ENCODE results near the gene THOC6. TPM values are rescaled to one million over a fixed set of nuclear protein-coding genes. Genes with fewer than 3 reads are reported as not detected.

Gene THOC6
- total RNA-seq, 1 donor from 2014 or later = 22.6 TPM

DNA sequence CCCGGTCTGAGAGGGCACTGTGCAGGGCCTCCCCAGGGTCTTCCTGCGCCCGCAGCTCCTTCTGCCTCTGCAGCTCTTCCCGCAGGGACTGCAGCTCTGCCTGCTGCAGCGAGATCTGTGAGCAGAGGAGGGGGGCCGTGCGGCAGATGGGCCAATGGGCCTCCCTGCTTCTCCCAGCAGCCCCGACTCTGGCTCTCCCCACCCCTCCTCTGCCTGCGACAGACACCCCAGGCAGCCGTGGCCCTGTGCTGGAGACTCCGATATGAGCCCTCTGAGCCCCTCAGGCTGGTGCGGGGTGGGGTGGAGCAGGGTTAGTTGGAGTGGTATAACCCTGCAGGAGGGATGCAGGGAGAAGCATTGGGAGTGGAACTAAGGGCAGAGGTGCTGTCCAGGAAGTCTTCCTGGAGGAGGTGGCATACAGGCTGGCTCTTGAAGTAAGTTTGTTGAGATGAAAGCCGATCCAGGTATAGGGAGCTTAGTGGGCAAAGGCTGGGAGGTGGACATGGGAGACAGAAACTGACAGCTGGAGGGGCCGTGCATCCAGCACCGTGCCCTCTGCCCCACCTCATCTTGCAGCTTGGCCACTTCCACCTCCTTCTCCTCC, 5.0 kb downstream of the THOC6 start:
- Histone ChIP-seq H3K36me3 (peaks cover 0 to 3% of the 10 kb centered on the region in 2 donors), H3K4me1 (peaks cover 33% of the 10 kb centered on the region), H3K4me3 (no peak overlapping the region), H3K9me3 (no peaks in the 10 kb centered on the region), H3K27ac (no peak overlapping the region), H3K27me3 (peaks cover 6% of the 10 kb centered on the region)
- intact Hi-C loops (cut with DNase I) = no loop called here
- DNase-seq (ENCODE audit: extremely low spot score in 2 of 2) = no peak
- TF ChIP-seq, protein P1, sequence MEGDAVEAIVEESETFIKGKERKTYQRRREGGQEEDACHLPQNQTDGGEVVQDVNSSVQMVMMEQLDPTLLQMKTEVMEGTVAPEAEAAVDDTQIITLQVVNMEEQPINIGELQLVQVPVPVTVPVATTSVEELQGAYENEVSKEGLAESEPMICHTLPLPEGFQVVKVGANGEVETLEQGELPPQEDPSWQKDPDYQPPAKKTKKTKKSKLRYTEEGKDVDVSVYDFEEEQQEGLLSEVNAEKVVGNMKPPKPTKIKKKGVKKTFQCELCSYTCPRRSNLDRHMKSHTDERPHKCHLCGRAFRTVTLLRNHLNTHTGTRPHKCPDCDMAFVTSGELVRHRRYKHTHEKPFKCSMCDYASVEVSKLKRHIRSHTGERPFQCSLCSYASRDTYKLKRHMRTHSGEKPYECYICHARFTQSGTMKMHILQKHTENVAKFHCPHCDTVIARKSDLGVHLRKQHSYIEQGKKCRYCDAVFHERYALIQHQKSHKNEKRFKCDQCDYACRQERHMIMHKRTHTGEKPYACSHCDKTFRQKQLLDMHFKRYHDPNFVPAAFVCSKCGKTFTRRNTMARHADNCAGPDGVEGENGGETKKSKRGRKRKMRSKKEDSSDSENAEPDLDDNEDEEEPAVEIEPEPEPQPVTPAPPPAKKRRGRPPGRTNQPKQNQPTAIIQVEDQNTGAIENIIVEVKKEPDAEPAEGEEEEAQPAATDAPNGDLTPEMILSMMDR (IDR thresholded peaks at IDR 0.05) = no peak
- no peak for TF ChIP-seq POLR2A (IDR thresholded peaks at IDR 0.05)
- no peak for TF ChIP-seq POLR2AphosphoS5 (IDR thresholded peaks at IDR 0.05; ENCODE audit: insufficient read depth in 1 of 2, low read depth in 1 of 2)

DNA sequence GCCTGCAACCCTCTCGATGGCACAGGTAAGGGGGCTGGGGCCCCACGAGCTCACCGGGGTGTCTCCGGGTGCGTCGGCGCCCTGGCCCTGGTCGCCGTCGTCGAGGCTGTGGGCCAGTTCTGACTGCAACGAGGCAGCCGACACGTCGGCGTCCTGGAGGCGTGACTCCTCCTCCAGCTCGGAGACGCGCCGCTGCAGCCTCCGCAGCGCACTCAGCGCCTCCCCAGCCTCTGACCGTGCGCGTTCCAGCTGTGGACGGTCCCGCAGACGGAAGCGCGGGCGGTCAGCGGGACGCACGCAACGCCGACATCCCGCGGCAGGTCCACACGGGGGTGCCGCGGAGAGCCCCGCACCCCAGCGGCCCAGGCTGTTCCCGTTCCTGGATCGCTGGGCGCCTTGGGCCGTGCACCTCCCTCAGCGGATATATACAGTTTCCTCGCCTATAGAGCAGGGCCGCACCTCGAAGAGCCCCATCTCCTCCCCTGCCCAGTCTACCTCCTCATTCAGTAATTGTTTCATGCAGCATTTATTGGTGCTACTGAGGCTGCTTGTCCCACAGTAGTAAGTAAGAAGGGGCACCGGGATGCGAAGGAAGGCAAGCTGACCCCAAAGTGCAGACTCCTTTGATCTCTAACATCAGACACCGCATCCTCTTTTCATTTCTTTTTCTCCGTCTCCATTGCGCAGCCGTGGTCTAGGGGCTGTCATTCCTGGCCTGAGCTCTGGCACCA, 5.8 kb downstream of the THOC6 start:
- TF ChIP-seq POLR2A (IDR thresholded peaks at IDR 0.05) = no peak
- no peak for TF ChIP-seq POLR2AphosphoS5 (IDR thresholded peaks at IDR 0.05; ENCODE audit: insufficient read depth in 1 of 2, low read depth in 1 of 2)
- TF ChIP-seq, protein P1 (IDR thresholded peaks at IDR 0.05) = no peak
- H3K9me3 ChIP-seq = no peaks in the 10 kb centered on the region
- intact Hi-C loops (cut with DNase I) = no loop called here
- peaks cover 6% of the 10 kb centered on the region for H3K27me3 ChIP-seq
- peaks cover 30% of the 10 kb centered on the region for H3K4me1 ChIP-seq
- peaks cover 0 to 3% of the 10 kb centered on the region in 2 donors for H3K36me3 ChIP-seq
- no peak overlapping the region for H3K4me3 ChIP-seq
- no peak overlapping the region for H3K27ac ChIP-seq
- DNase-seq (ENCODE audit: extremely low spot score in 2 of 2) = no peak

DNA sequence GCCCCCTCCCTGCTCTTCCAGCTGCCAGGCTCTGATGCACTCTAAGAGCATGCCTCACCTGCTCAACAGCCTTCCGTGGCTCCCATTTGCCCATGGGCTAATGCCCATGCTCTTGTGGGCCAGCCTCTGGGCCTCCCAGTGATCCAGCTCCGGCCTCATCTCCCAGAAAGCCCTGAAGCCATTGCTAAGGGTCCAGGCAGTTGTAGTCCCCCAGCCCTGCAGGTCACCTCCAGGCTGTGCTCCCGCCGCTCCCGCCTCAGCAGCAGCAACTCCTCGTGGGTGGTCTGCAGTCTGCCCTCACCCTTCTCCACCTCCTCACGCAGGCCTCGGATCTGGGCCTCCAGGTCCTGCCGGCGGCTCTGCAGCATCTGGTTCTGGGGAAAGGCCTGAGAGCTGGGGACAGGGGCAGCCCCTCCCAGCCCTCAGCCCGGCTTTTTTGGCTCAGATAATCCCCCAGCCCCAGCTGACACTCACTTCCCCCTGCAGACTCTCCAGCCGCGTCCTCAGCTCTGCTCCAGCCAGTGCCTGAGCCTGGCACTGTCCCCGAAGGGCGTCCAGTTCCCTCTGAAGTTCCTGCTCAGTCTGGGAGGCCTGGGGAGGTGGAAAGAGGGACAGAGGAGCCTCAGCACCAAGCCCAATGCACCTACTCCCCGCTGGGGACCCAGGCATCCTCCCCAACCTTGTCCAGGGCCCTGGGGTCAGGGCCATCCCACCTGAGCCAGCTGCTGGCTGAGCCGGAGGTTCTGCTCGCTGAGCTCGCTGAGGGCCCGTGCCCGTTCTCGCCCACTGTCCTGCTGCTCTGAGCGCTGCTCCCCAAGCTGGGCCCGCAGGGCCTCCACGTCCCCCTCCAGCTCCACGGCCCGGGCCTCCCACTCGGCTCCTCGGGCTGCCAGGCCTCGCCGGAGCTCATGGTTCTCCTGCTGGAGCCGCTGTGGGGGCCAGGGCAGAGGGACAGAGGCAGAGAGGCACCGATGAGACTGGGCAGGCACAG, 6.7 kb downstream of the THOC6 start:
- peaks cover 0 to 3% of the 10 kb centered on the region in 2 donors for H3K36me3 ChIP-seq
- no peak overlapping the region for H3K27ac ChIP-seq
- TF ChIP-seq POLR2A (IDR thresholded peaks at IDR 0.05) = no peak
- no peak for TF ChIP-seq POLR2AphosphoS5 (IDR thresholded peaks at IDR 0.05; ENCODE audit: insufficient read depth in 1 of 2, low read depth in 1 of 2)
- TF ChIP-seq, protein P1 (IDR thresholded peaks at IDR 0.05) = no peak
- intact Hi-C loops (cut with DNase I) = no loop called here
- H3K9me3 ChIP-seq = no peaks in the 10 kb centered on the region
- H3K27me3 ChIP-seq = peaks cover 6% of the 10 kb centered on the region
- peaks cover 21% of the 10 kb centered on the region for H3K4me1 ChIP-seq
- no peak overlapping the region for H3K4me3 ChIP-seq
- no peak for DNase-seq (ENCODE audit: extremely low spot score in 2 of 2)

DNA sequence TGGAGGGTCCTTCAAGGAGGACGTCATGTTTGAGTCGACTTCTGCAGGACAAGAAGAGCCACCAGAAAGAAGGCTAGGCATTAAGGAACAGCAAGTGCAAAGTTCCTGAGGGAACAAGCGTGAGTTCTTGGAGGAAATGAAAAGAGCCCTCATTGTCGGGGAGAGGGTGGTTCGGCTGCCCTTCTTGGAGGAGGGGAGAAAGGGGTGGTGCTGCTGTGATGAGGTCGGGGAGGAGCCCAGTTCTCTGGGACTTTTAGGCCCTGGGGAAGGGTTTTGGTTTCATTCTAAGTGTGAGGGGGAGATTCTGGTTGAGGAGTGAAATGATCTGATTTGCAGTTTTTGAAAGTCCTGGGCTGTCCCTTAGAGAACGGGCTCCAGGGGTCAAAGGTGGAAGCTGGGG, 8.8 kb downstream of the THOC6 start:
- Histone ChIP-seq H3K36me3 (no peaks in the 10 kb centered on the region), H3K9me3 (no peaks in the 10 kb centered on the region), H3K27ac (no peak overlapping the region), H3K4me3 (no peak overlapping the region), H3K27me3 (peaks cover 16% of the 10 kb centered on the region), H3K4me1 (peaks cover 34% of the 10 kb centered on the region)
- TF ChIP-seq, protein P1 (IDR thresholded peaks at IDR 0.05) = no peak
- no peak for TF ChIP-seq POLR2AphosphoS5 (IDR thresholded peaks at IDR 0.05; ENCODE audit: insufficient read depth in 1 of 2, low read depth in 1 of 2)
- no peak for TF ChIP-seq POLR2A (IDR thresholded peaks at IDR 0.05)
- intact Hi-C loops (cut with DNase I) = no loop called here
- no peak for DNase-seq (ENCODE audit: extremely low spot score in 2 of 2)
